WERI-Rb-1 (cell line): ENCODE results near the gene IMPA2.

Experiments
- DNase-seq: peaks from one replicate; pipeline ENCODE4 v3.0.0-alpha.2; 2020
- H3K27ac ChIP-seq: fragments of 250-450 bp; sonication (Bioruptor Pico); 2 replicates; pipeline ENCODE4 v1.5.1; 2020; ENCODE audit warnings: mild to moderate bottlenecking, moderate library complexity
- H3K27me3 ChIP-seq: fragments of 250-450 bp; sonication (Bioruptor Pico); 2 replicates; pipeline ENCODE4 v1.5.1; 2021; ENCODE audit warnings: mild to moderate bottlenecking, low read depth, moderate library complexity; ENCODE audit not compliant: insufficient read depth, severe bottlenecking
- H3K36me3 ChIP-seq: fragments of 250-450 bp; sonication (Bioruptor Pico); 2 replicates; pipeline ENCODE4 v1.5.1; 2020; ENCODE audit warnings: mild to moderate bottlenecking, moderate library complexity
- H3K4me3 ChIP-seq: 2 replicates; pipeline ENCODE4 v1.5.1; 2011; ENCODE audit warnings: low read depth, mild to moderate bottlenecking, control low read depth, low read length
- H3K9me3 ChIP-seq: fragments of 250-450 bp; sonication (Bioruptor Pico); 2 replicates; pipeline ENCODE4 v1.5.1; 2021; ENCODE audit warnings: mild to moderate bottlenecking, moderate library complexity; ENCODE audit not compliant: severe bottlenecking
- TF ChIP-seq, protein P1 (sequence below): IDR thresholded peaks from 2 replicates; pipeline ENCODE4 v1.5.1; 2011; ENCODE audit warnings: low read depth, mild to moderate bottlenecking, control low read depth, inconsistent platforms, low read length

IMPA2 gene

DNA sequence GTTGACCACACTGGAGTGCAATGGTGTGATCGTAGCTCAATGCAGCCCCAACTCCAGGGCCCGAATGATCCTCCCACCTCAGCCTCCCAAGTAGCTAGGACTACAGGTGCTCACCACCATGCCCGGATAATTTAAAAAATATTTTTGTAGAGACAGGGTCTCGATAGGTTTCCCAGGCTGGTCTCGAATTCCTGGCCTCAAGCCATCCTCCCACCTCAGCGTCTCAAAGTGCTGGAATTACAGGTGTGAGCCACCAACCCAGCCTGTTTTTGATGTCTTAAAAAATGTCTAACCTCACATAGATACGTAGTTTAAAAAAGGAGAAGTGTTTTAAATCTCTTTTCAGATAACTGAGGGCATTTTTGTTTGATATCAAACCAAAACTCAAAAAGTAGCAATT lies 37.6 kb downstream of the IMPA2 start:
- Histone ChIP-seq H3K9me3 (no peaks in the 10 kb centered on the region), H3K27me3 (no peaks in the 10 kb centered on the region), H3K4me3 (no peak overlapping the region), H3K36me3 (no peaks in the 10 kb centered on the region), H3K27ac (no peak overlapping the region)
- DNase-seq = no peak
- TF ChIP-seq, protein P1, sequence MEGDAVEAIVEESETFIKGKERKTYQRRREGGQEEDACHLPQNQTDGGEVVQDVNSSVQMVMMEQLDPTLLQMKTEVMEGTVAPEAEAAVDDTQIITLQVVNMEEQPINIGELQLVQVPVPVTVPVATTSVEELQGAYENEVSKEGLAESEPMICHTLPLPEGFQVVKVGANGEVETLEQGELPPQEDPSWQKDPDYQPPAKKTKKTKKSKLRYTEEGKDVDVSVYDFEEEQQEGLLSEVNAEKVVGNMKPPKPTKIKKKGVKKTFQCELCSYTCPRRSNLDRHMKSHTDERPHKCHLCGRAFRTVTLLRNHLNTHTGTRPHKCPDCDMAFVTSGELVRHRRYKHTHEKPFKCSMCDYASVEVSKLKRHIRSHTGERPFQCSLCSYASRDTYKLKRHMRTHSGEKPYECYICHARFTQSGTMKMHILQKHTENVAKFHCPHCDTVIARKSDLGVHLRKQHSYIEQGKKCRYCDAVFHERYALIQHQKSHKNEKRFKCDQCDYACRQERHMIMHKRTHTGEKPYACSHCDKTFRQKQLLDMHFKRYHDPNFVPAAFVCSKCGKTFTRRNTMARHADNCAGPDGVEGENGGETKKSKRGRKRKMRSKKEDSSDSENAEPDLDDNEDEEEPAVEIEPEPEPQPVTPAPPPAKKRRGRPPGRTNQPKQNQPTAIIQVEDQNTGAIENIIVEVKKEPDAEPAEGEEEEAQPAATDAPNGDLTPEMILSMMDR = no peak

DNA sequence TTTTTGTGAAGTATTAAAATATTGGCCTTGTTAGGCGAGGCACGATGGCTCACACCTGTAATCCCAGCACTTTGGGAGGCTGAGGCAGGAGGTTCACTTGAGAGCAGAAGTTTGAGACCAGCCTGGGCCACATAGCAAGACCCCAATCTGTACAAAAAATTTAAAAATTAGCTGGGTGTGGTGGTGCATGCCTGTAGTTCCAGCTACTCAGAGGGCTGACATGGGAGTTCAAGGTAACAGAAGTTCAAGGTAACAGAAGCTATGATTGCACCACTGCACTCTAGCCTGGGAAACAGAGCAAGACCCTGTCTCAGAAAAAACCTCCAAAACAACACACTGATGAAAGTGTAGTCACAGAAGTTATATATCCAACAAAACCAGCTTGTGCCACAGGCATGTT lies 39.8 kb downstream of the IMPA2 start:
- Histone ChIP-seq H3K4me3 (no peak overlapping the region), H3K9me3 (no peaks in the 10 kb centered on the region), H3K36me3 (no peaks in the 10 kb centered on the region), H3K27ac (no peak overlapping the region), H3K27me3 (no peaks in the 10 kb centered on the region)
- DNase-seq = no peak
- TF ChIP-seq, protein P1 = no peak

DNA sequence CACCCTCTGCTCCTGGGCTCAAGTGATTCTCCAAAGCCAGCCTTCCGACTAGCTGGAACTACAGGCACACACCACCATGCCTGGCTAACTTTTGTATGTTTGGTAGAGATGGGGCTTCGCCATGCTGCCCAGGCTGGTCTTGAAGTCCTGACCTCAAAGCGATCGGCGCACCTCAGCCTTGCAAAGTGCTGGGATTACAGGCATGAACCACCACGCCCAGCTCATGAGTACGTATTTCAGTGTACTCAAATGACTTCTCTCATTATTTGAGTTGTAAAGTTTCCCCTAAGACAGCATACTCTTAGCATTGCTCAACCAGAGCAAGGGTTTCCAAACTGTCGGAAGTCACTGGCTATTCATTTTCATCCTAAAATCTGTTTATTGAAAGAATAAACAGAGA lies 40.3 kb downstream of the IMPA2 start:
- Histone ChIP-seq H3K9me3 (no peaks in the 10 kb centered on the region), H3K36me3 (no peaks in the 10 kb centered on the region), H3K4me3 (no peak overlapping the region), H3K27ac (no peak overlapping the region), H3K27me3 (no peaks in the 10 kb centered on the region)
- TF ChIP-seq, protein P1 = no peak
- no peak for DNase-seq

DNA sequence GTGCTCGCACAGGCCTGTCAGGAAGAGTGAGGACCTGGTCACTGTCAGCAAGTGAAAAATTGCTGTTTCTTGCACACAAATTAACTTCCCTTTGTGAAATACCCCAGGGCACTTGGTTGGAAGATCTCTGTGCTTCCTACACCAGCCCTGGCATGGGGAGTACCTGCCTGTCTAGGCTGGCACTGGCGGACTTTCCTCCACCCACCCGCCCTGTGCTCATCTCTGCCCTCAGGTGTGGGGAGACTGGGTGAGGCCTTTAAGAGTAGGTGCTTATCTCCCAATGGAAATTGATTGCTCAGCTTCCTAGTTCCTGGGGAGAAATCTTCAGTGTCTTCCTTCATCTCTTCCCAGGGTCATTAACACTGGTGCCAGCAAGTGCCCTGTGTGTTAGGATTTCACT lies 42.1 kb downstream of the IMPA2 start:
- Histone ChIP-seq H3K36me3 (peaks cover 3% of the 10 kb centered on the region; the same call in 1 of the 2 replicates), H3K4me3 (no peak overlapping the region), H3K9me3 (no peaks in the 10 kb centered on the region), H3K27me3 (no peaks in the 10 kb centered on the region), H3K27ac (no peak overlapping the region)
- no peak for DNase-seq
- TF ChIP-seq, protein P1 = no peak

DNA sequence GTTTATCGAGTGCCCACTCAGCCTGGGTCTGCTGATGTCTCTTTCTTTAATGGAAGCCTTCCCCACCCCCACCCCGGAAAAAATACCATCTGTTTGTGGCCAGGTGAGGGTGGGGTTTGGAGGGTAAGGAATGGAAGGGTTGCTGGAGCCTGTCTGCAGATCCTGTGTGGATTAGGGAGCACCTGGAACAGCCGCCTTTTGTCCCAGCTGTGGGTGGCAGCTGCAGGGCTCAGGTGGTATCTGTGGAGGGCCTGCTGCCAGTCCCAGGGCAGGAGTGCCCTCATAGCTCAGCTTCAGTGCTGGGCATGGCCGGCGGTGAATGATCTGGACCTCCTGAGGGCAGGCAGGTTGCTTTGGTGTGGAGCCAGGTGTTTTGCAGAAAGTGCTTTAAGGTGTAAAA lies 45.3 kb downstream of the IMPA2 start:
- Histone ChIP-seq H3K27me3 (no peaks in the 10 kb centered on the region), H3K27ac (no peak overlapping the region), H3K36me3 (peaks cover 9% of the 10 kb centered on the region), H3K4me3 (no peak overlapping the region), H3K9me3 (no peaks in the 10 kb centered on the region)
- TF ChIP-seq, protein P1 = no peak
- no peak for DNase-seq

DNA sequence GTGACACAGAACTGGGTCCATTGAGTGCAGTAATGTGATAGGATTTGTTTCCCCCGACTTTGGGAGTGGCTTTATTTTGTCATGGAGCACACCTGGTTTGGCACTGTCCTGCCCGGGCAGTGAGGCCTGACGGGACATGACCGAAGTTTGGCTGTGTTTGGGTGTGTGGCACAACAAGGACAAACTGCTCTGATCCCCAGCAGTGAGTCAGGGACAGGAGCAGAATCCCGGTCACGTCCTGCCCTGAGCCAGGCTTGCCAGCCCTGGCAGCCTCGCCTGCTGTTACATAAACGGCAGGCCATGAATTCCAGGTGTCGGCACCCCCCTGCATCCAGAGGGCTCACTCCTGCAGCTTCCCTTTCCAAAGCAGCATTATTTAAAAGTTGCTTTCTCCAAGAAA lies 45.7 kb downstream of the IMPA2 start:
- DNase-seq = no peak
- H3K36me3 ChIP-seq = peaks cover 9% of the 10 kb centered on the region
- H3K27ac ChIP-seq = no peak overlapping the region
- H3K27me3 ChIP-seq = no peaks in the 10 kb centered on the region
- H3K4me3 ChIP-seq = no peak overlapping the region
- H3K9me3 ChIP-seq = no peaks in the 10 kb centered on the region
- TF ChIP-seq, protein P1 = no peak
